GM12878 (cell line): ENCODE results near the gene TESK2.

ENCODE experiments used
- CTCF ChIP-seq, 3 experiments: IDR thresholded peaks in 2 of 3; conservative IDR thresholded peaks in 1 of 3; 2 replicates each; pipeline ENCODE4 v1.5.1; 2011; ENCODE audit warnings: low read depth in 3 of 3, low read length in 3 of 3, mild to moderate bottlenecking in 3 of 3, control low read depth in 2 of 3, moderate library complexity in 2 of 3, inconsistent platforms in 1 of 3, mixed read lengths in 1 of 3; ENCODE audit not compliant: control insufficient read depth in 2 of 3, insufficient read depth in 1 of 3; ENCODE audit errors: extremely low read depth in 1 of 3
- NFYB ChIP-seq: IDR thresholded peaks from 2 replicates; pipeline ENCODE4 v1.6.1; 2011; ENCODE audit warnings: low read depth, mild to moderate bottlenecking, low read length, improper control_type of control experiment, moderate library complexity; ENCODE audit not compliant: insufficient read depth
- TAF1 ChIP-seq: IDR thresholded peaks from 2 replicates; pipeline ENCODE4 v1.6.1; 2011; ENCODE audit warnings: mild to moderate bottlenecking, low read depth, low read length, borderline replicate concordance
- USF2 ChIP-seq: IDR thresholded peaks from 2 replicates; pipeline ENCODE4 v1.6.1; 2011; ENCODE audit warnings: low read depth, low read length, improper control_type of control experiment, borderline replicate concordance
- ZNF274 ChIP-seq: IDR thresholded peaks from one replicate; pipeline ENCODE4 v1.8.0; 2011; ENCODE audit not compliant: insufficient read length, insufficient read depth

- TF ChIP-seq CTCF (IDR thresholded peaks at IDR 0.05 in 2 of 3, conservative IDR thresholded peaks at IDR 0.05 in 1 of 3; ENCODE audit: control insufficient read depth in 2 of 3, extremely low read depth in 1 of 3, insufficient read depth in 1 of 3, low read depth in 3 of 3, low read length in 3 of 3) (no peak), TAF1 (no peak), NFYB (no peak), USF2 (no peak), ZNF274 (no peak)
These were observed 8.4 kb upstream of the TESK2 start for GRCh38 chr1:45499415-45499769.
